Fibroblast of lung (primary cell): ENCODE results near the gene GPR142.

Source experiments
- EZH2 ChIP-seq: IDR thresholded peaks from 2 replicates; pipeline ENCODE4 v1.5.1; 2012; ENCODE audit warnings: low read length, control low read depth, mild to moderate bottlenecking; ENCODE audit errors: missing control alignments
- TF ChIP-seq, protein P1 (sequence below), 2 donors: IDR thresholded peaks in 1 of 2; conservative IDR thresholded peaks in 1 of 2; 1 replicate in 1 of 2; 2 replicates in 1 of 2; pipeline ENCODE4 v1.5.1; 2011 to 2012; ENCODE audit warnings: low read length in 2 of 2, control low read depth in 1 of 2, inconsistent platforms in 1 of 2, low read depth in 1 of 2, mild to moderate bottlenecking in 1 of 2

DNA sequence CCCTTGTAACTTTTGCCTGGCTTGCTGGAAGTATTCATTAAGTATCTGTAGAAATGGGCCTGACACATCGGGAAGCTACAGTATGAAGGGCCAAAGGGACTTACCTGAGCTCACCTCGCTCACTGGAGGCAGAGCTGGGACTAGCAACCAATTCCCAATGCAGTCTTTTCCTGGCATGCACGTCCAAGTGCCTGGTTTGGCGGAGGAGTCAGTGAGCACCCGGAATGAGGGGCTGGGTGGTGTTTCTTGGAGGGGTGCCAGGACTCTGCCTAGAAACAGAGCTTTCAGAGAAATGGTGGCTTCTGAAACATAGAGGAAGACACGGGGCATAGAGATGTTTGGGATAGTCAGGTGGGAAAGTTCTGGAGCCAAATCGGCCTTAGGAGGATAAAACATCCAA, 46.2 kb downstream of the GPR142 start:
- TF ChIP-seq, protein P1, sequence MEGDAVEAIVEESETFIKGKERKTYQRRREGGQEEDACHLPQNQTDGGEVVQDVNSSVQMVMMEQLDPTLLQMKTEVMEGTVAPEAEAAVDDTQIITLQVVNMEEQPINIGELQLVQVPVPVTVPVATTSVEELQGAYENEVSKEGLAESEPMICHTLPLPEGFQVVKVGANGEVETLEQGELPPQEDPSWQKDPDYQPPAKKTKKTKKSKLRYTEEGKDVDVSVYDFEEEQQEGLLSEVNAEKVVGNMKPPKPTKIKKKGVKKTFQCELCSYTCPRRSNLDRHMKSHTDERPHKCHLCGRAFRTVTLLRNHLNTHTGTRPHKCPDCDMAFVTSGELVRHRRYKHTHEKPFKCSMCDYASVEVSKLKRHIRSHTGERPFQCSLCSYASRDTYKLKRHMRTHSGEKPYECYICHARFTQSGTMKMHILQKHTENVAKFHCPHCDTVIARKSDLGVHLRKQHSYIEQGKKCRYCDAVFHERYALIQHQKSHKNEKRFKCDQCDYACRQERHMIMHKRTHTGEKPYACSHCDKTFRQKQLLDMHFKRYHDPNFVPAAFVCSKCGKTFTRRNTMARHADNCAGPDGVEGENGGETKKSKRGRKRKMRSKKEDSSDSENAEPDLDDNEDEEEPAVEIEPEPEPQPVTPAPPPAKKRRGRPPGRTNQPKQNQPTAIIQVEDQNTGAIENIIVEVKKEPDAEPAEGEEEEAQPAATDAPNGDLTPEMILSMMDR (conservative IDR thresholded peaks at IDR 0.05 in 1 of 2, IDR thresholded peaks at IDR 0.05 in 1 of 2; ENCODE audit: low read depth in 1 of 2, low read length in 2 of 2): no peak
- no peak for TF ChIP-seq EZH2
